ENCODE measurements around the gene BRSK1. TPM values are rescaled to one million over a fixed set of nuclear protein-coding genes. Genes with fewer than 3 reads are reported as not detected.
A peak's percentile ranks its signal among the peaks of the same experiment; 100 is the strongest.

BRSK1 gene
- total RNA-seq, 1 donor from 2014 or later: 15.9 TPM

GRCh38 chr19:55354698-55355212, 71.0 kb downstream of the BRSK1 start, which contains the start of gene COX6B2:
TSS of gene COX6B2 (minus strand) at chr19:55354719. CDS start at chr19:55354521, 198 bp downstream.
- no peak within 1 kb of the TSS for H3K27ac Mint-ChIP-seq (ENCODE audit: unreplicated experiment)
- no peaks in the 10 kb centered on the region for H3K9me3 Mint-ChIP-seq (ENCODE audit: low read depth)
- H3K4me1 Mint-ChIP-seq (ENCODE audit: low read depth): peaks cover 14% of the 10 kb centered on the region
- H3K27me3 Mint-ChIP-seq (ENCODE audit: low read depth): peaks cover 38% of the 10 kb centered on the region
- H3K36me3 Mint-ChIP-seq (ENCODE audit: low read depth): no peaks in the 10 kb centered on the region
- peak; percentile 82 for DNase-seq (ENCODE audit: low spot score)
- peak within 1 kb of the TSS; percentile 69 for H3K4me3 Mint-ChIP-seq (ENCODE audit: unreplicated experiment)
- TF ChIP-seq, protein P1, sequence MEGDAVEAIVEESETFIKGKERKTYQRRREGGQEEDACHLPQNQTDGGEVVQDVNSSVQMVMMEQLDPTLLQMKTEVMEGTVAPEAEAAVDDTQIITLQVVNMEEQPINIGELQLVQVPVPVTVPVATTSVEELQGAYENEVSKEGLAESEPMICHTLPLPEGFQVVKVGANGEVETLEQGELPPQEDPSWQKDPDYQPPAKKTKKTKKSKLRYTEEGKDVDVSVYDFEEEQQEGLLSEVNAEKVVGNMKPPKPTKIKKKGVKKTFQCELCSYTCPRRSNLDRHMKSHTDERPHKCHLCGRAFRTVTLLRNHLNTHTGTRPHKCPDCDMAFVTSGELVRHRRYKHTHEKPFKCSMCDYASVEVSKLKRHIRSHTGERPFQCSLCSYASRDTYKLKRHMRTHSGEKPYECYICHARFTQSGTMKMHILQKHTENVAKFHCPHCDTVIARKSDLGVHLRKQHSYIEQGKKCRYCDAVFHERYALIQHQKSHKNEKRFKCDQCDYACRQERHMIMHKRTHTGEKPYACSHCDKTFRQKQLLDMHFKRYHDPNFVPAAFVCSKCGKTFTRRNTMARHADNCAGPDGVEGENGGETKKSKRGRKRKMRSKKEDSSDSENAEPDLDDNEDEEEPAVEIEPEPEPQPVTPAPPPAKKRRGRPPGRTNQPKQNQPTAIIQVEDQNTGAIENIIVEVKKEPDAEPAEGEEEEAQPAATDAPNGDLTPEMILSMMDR (IDR thresholded peaks at IDR 0.05): no peak

DNA sequence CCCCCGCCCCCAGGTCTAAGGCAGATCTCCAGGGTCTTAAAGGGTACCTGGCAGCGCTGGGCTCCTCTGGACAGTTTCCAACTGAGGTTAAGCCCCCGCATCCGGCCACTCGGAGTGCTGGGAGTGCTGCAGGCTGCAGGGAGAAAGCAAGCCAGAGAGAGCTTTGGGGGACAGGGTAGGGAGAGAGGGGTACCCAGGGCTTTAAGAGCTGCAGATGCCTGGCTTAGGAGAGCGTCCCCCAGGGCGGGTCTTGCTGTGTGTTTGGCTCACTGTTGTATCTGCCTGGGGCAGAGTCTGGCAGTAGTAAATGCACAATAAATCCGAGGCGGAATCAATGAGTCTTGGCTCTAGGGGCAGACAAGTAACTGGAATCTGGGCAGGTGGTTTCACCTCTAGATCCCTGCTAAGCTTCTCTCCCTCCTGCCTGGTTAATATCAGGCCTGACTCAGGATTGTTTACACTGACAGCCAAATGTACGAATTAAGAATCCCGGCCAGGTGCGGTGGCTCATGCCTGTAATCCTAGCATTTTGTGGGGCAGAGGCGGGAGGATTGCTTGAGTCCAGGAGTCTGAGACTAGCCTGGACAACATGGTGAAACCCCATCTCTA, 71.5 kb downstream of the BRSK1 start:
- H3K4me1 Mint-ChIP-seq (ENCODE audit: low read depth): peaks cover 14% of the 10 kb centered on the region
- peaks cover 38% of the 10 kb centered on the region for H3K27me3 Mint-ChIP-seq (ENCODE audit: low read depth)
- no peaks in the 10 kb centered on the region for H3K9me3 Mint-ChIP-seq (ENCODE audit: low read depth)
- no peaks in the 10 kb centered on the region for H3K36me3 Mint-ChIP-seq (ENCODE audit: low read depth)
- H3K4me3 Mint-ChIP-seq (ENCODE audit: unreplicated experiment): no peak overlapping the region
- no peak overlapping the region for H3K27ac Mint-ChIP-seq (ENCODE audit: unreplicated experiment)
- TF ChIP-seq, protein P1 (IDR thresholded peaks at IDR 0.05): no peak
- no peak for DNase-seq (ENCODE audit: low spot score)

DNA sequence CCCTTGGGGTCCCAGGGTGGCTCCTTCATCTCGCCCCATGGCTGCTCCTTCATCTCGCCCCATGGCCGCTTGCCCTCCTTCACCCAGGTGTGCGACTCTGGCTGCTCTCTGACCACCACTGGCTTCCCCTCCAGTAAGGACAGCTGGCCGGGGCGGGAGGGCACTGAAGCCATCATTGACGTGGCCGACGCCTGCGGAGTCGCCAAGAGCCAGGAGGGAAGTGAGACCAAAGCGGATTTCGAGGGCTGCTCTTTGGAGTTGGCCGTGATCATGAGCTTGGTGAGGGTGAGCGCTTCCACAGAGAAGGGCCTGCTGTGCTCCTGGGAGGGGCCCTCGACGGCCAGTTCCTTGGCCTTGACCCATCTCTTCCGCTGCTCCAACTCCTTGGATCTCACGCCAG, 74.7 kb downstream of the BRSK1 start:
- H3K36me3 Mint-ChIP-seq (ENCODE audit: low read depth): no peaks in the 10 kb centered on the region
- H3K27ac Mint-ChIP-seq (ENCODE audit: unreplicated experiment): no peak overlapping the region
- H3K4me3 Mint-ChIP-seq (ENCODE audit: unreplicated experiment): no peak overlapping the region
- TF ChIP-seq, protein P1 (IDR thresholded peaks at IDR 0.05): no peak
- H3K4me1 Mint-ChIP-seq (ENCODE audit: low read depth): peaks cover 3% of the 10 kb centered on the region
- DNase-seq (ENCODE audit: low spot score): no peak
- H3K27me3 Mint-ChIP-seq (ENCODE audit: low read depth): peaks cover 10% of the 10 kb centered on the region
- no peaks in the 10 kb centered on the region for H3K9me3 Mint-ChIP-seq (ENCODE audit: low read depth)

- Mint-ChIP-seq H3K4me1 (ENCODE audit: low read depth) (peaks cover 7% of the 10 kb centered on the region), H3K27ac (ENCODE audit: unreplicated experiment) (no peak overlapping the region), H3K27me3 (ENCODE audit: low read depth) (peaks cover 10% of the 10 kb centered on the region), H3K9me3 (ENCODE audit: low read depth) (no peaks in the 10 kb centered on the region), H3K4me3 (ENCODE audit: unreplicated experiment) (no peak overlapping the region), H3K36me3 (ENCODE audit: low read depth) (no peaks in the 10 kb centered on the region)
- DNase-seq (ENCODE audit: low spot score): no peak
- TF ChIP-seq, protein P1 (IDR thresholded peaks at IDR 0.05): no peak
Measured at GRCh38 chr19:55358943-55359908, 75.4 kb downstream of the BRSK1 start.

- no peak for DNase-seq (ENCODE audit: low spot score)
- H3K27me3 Mint-ChIP-seq (ENCODE audit: low read depth): peaks cover 6% of the 10 kb centered on the region
- no peak overlapping the region for H3K27ac Mint-ChIP-seq (ENCODE audit: unreplicated experiment)
- peaks cover 12% of the 10 kb centered on the region for H3K4me1 Mint-ChIP-seq (ENCODE audit: low read depth)
- TF ChIP-seq, protein P1 (IDR thresholded peaks at IDR 0.05): no peak
- H3K9me3 Mint-ChIP-seq (ENCODE audit: low read depth): no peaks in the 10 kb centered on the region
- no peak overlapping the region for H3K4me3 Mint-ChIP-seq (ENCODE audit: unreplicated experiment)
- no peaks in the 10 kb centered on the region for H3K36me3 Mint-ChIP-seq (ENCODE audit: low read depth)
Measured at GRCh38 chr19:55360902-55361301, 77.1 kb downstream of the BRSK1 start.

Measured in chondrocyte (in vitro differentiated cells).